Astrocyte (in vitro differentiated cells and primary cell): Measurements from ENCODE around the gene SAMD4A. TPM values are rescaled to one million over a fixed set of nuclear protein-coding genes. Genes with fewer than 3 reads are reported as not detected.

Experiments
- DNase-seq: peaks from one replicate; pipeline ENCODE4 v3.0.0-alpha.2; 2010; ENCODE audit warnings: low read depth
- FAIRE-seq: peaks from 2 replicates; lab custom pipeline; 2011; peaks lifted over from hg19 to GRCh38; lab: Jason Lieb, UNC
- H2AFZ ChIP-seq: 2 replicates; pipeline ENCODE4 v1.6.0; 2012; ENCODE audit warnings: low read depth, low read length, inconsistent platforms
- H3K27ac ChIP-seq: 2 replicates; pipeline ENCODE4 v1.5.1; 2011; ENCODE audit warnings: low read depth, low read length, inconsistent platforms
- H3K27me3 ChIP-seq: 2 replicates; pipeline ENCODE4 v1.6.0; 2011; ENCODE audit warnings: low read length, inconsistent platforms; ENCODE audit not compliant: insufficient read depth
- H3K36me3 ChIP-seq: 2 replicates; pipeline ENCODE4 v1.5.1; 2011; ENCODE audit warnings: low read length, inconsistent platforms; ENCODE audit not compliant: insufficient read depth
- H3K4me1 ChIP-seq: 2 replicates; pipeline ENCODE4 v1.5.1; 2011; ENCODE audit warnings: low read length, inconsistent platforms; ENCODE audit not compliant: insufficient read depth
- H3K4me2 ChIP-seq: 2 replicates; pipeline ENCODE4 v1.6.0; 2012; ENCODE audit warnings: low read length, inconsistent platforms
- H3K4me3 ChIP-seq: 2 replicates; pipeline ENCODE4 v1.5.1; 2011; ENCODE audit warnings: low read depth, mild to moderate bottlenecking, low read length, inconsistent platforms; ENCODE audit not compliant: insufficient read depth
- H3K79me2 ChIP-seq: 2 replicates; pipeline ENCODE4 v1.6.0; 2012; ENCODE audit warnings: mild to moderate bottlenecking, low read length, inconsistent platforms; ENCODE audit not compliant: insufficient read depth
- H3K9ac ChIP-seq: 2 replicates; pipeline ENCODE4 v1.6.0; 2012; ENCODE audit warnings: mild to moderate bottlenecking, low read length, inconsistent platforms
- H3K9me3 ChIP-seq: 2 replicates; pipeline ENCODE4 v1.5.1; 2012; ENCODE audit warnings: low read depth, mild to moderate bottlenecking, low read length, inconsistent platforms; ENCODE audit not compliant: insufficient read depth
- H4K20me1 ChIP-seq: 2 replicates; pipeline ENCODE4 v1.6.0; 2012; ENCODE audit warnings: low read length, inconsistent platforms; ENCODE audit not compliant: insufficient read depth
- H3K27ac Mint-ChIP-seq: one replicate; pipeline ENCODE4 v1.8.0; 2021; ENCODE audit warnings: mild to moderate bottlenecking, mixed read lengths; ENCODE audit not compliant: unreplicated experiment
- H3K27me3 Mint-ChIP-seq: one replicate; pipeline ENCODE4 v1.8.0; 2021; ENCODE audit warnings: low read depth, mixed read lengths; ENCODE audit not compliant: unreplicated experiment
- H3K36me3 Mint-ChIP-seq: one replicate; pipeline ENCODE4 v1.8.0; 2021; ENCODE audit warnings: low read depth, mixed read lengths; ENCODE audit not compliant: unreplicated experiment
- H3K4me1 Mint-ChIP-seq: one replicate; pipeline ENCODE4 v1.8.0; 2021; ENCODE audit warnings: low read depth, mixed read lengths; ENCODE audit not compliant: unreplicated experiment
- H3K4me3 Mint-ChIP-seq: one replicate; pipeline ENCODE4 v1.8.0; 2021; ENCODE audit warnings: mild to moderate bottlenecking, moderate library complexity, mixed read lengths; ENCODE audit not compliant: unreplicated experiment
- H3K9me3 Mint-ChIP-seq: one replicate; pipeline ENCODE4 v1.8.0; 2021; ENCODE audit warnings: mild to moderate bottlenecking, mixed read lengths; ENCODE audit not compliant: unreplicated experiment
- EZH2 ChIP-seq: IDR thresholded peaks from 2 replicates; pipeline ENCODE4 v1.6.1; 2012; ENCODE audit warnings: mild to moderate bottlenecking, low read length, inconsistent platforms; ENCODE audit not compliant: insufficient read depth
- total RNA-seq: library from RNA; stranded (reverse); gene quantifications from 2 replicates; pipeline ENCODE4 v1.2.1, GENCODE V29; 2021
- TF ChIP-seq, protein P1 (sequence below): IDR thresholded peaks from 2 replicates; pipeline ENCODE4 v1.5.1; 2011; ENCODE audit warnings: low read depth, mild to moderate bottlenecking, inconsistent platforms, low read length, moderate library complexity; ENCODE audit not compliant: insufficient read depth

Gene SAMD4A
- total RNA-seq, 1 donor from 2014 or later = 68.2 TPM

- Histone ChIP-seq H3K27me3 (no peaks in the 10 kb centered on the region), H2AFZ (no peak overlapping the region), H3K4me1 (peaks cover 7% of the 10 kb centered on the region), H3K4me2 (no peak overlapping the region), H4K20me1 (no peaks in the 10 kb centered on the region), H3K9ac (no peak overlapping the region), H3K27ac (no peak overlapping the region), H3K79me2 (no peaks in the 10 kb centered on the region), H3K9me3 (peaks cover 10% of the 10 kb centered on the region), H3K36me3 (peaks cover 8% of the 10 kb centered on the region), H3K4me3 (no peak overlapping the region)
- Mint-ChIP-seq H3K27ac (no peak overlapping the region), H3K9me3 (peaks cover 5% of the 10 kb centered on the region), H3K4me1 (peaks cover 5% of the 10 kb centered on the region), H3K4me3 (no peak overlapping the region), H3K36me3 (peaks cover 32% of the 10 kb centered on the region), H3K27me3 (no peaks in the 10 kb centered on the region)
- no peak for TF ChIP-seq EZH2
- TF ChIP-seq, protein P1, sequence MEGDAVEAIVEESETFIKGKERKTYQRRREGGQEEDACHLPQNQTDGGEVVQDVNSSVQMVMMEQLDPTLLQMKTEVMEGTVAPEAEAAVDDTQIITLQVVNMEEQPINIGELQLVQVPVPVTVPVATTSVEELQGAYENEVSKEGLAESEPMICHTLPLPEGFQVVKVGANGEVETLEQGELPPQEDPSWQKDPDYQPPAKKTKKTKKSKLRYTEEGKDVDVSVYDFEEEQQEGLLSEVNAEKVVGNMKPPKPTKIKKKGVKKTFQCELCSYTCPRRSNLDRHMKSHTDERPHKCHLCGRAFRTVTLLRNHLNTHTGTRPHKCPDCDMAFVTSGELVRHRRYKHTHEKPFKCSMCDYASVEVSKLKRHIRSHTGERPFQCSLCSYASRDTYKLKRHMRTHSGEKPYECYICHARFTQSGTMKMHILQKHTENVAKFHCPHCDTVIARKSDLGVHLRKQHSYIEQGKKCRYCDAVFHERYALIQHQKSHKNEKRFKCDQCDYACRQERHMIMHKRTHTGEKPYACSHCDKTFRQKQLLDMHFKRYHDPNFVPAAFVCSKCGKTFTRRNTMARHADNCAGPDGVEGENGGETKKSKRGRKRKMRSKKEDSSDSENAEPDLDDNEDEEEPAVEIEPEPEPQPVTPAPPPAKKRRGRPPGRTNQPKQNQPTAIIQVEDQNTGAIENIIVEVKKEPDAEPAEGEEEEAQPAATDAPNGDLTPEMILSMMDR = no peak
- FAIRE-seq = no peak
- no peak for DNase-seq
Observed at GRCh38 chr14:54792288-54792687, 225.4 kb downstream of the SAMD4A start.

DNA sequence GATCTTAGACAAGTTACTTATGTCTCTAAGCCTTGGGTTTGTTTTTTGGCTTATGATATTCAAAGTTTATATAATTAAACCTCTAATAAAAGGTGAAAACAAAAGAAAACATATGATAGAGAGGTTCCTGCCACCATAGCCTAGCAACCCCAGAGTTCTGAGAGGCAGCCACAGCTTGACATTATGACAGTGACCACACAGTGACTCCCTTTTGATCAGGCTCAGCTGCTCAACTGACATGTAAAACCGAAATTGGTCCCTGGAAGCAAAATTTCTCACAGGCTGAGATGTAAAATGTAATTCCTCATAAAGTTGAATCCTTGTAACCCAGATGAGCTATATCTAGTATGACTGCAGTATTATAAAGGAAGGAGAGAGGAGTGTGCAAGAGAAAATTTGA lies 227.2 kb downstream of the SAMD4A start:
- H3K79me2 ChIP-seq = no peaks in the 10 kb centered on the region
- H3K4me1 Mint-ChIP-seq = peaks cover 8% of the 10 kb centered on the region
- H3K27me3 Mint-ChIP-seq = no peaks in the 10 kb centered on the region
- no peaks in the 10 kb centered on the region for H4K20me1 ChIP-seq
- no peak for TF ChIP-seq EZH2
- TF ChIP-seq, protein P1 = no peak
- H3K36me3 Mint-ChIP-seq = peaks cover 15% of the 10 kb centered on the region
- H3K4me1 ChIP-seq = peaks cover 7% of the 10 kb centered on the region
- peaks cover 10% of the 10 kb centered on the region for H3K9me3 ChIP-seq
- H3K27ac ChIP-seq = no peak overlapping the region
- H3K36me3 ChIP-seq = peaks cover 3% of the 10 kb centered on the region
- no peak overlapping the region for H3K4me3 ChIP-seq
- no peak overlapping the region for H3K4me3 Mint-ChIP-seq
- FAIRE-seq (no peak), DNase-seq (no peak)
- H3K9ac ChIP-seq = no peak overlapping the region
- H3K27ac Mint-ChIP-seq = no peak overlapping the region
- H3K9me3 Mint-ChIP-seq = peaks cover 5% of the 10 kb centered on the region
- H3K27me3 ChIP-seq = no peaks in the 10 kb centered on the region
- H3K4me2 ChIP-seq = no peak overlapping the region
- no peak overlapping the region for H2AFZ ChIP-seq

GRCh38 chr14:54794796-54795195 lies 227.9 kb downstream of the SAMD4A start:
- Mint-ChIP-seq H3K27ac (no peak overlapping the region), H3K4me3 (no peak overlapping the region)

More at GRCh38 chr14:54794796-54795195, 227.9 kb downstream of the SAMD4A start:
- Mint-ChIP-seq H3K9me3 (peaks cover 5% of the 10 kb centered on the region), H3K4me1 (peaks cover 8% of the 10 kb centered on the region), H3K27me3 (no peaks in the 10 kb centered on the region), H3K36me3 (peaks cover 12% of the 10 kb centered on the region)
- Histone ChIP-seq H3K36me3 (peaks cover 3% of the 10 kb centered on the region), H3K4me2 (no peak overlapping the region), H3K9me3 (peaks cover 10% of the 10 kb centered on the region), H3K9ac (no peak overlapping the region), H3K4me1 (peaks cover 7% of the 10 kb centered on the region), H2AFZ (no peak overlapping the region), H3K4me3 (no peak overlapping the region), H4K20me1 (no peaks in the 10 kb centered on the region), H3K27me3 (no peaks in the 10 kb centered on the region), H3K79me2 (no peaks in the 10 kb centered on the region), H3K27ac (no peak overlapping the region)
- DNase-seq = no peak
- TF ChIP-seq, protein P1 = no peak
- no peak for TF ChIP-seq EZH2
- no peak for FAIRE-seq
